Measurements from ENCODE around the gene DNAH9. TPM values are rescaled to one million over a fixed set of nuclear protein-coding genes. Genes with fewer than 3 reads are reported as not detected.

DNAH9 gene
- not detected for polyA plus RNA-seq (2012; ENCODE audit: missing spikeins)

GRCh38 chr17:11598274-11599221 lies at the start of gene DNAH9:
DNAH9 (plus strand) TSS chr17:11598470; CDS start chr17:11598499, 29 bp downstream.
- FAIRE-seq = no peak
- no peak for DNase-seq (ENCODE audit: insufficient read length)

GRCh38 chr17:11550431-11550830 lies 47.8 kb upstream of the DNAH9 start:
- FAIRE-seq = no peak

More at GRCh38 chr17:11598274-11599221, at the start of gene DNAH9:
- TF ChIP-seq POLR2A (IDR thresholded peaks at IDR 0.05; ENCODE audit: low read depth, low read length) (no peak), POLR2AphosphoS5 (IDR thresholded peaks at IDR 0.05; ENCODE audit: low read depth, low read length) (no peak), TAF1 (IDR thresholded peaks at IDR 0.05; ENCODE audit: borderline replicate concordance, low read depth, low read length) (no peak)

GRCh38 chr17:11551442-11551841 lies 46.8 kb upstream of the DNAH9 start:
- FAIRE-seq = no peak
- no peak for TF ChIP-seq POLR2AphosphoS5 (IDR thresholded peaks at IDR 0.05; ENCODE audit: low read depth, low read length)
- DNase-seq (ENCODE audit: insufficient read length) = no peak

More at GRCh38 chr17:11550431-11550830, 47.8 kb upstream of the DNAH9 start:
- no peak for DNase-seq (ENCODE audit: insufficient read length)
- TF ChIP-seq POLR2AphosphoS5 (IDR thresholded peaks at IDR 0.05; ENCODE audit: low read depth, low read length) (no peak), POLR2A (IDR thresholded peaks at IDR 0.05; ENCODE audit: low read depth, low read length) (no peak), TAF1 (IDR thresholded peaks at IDR 0.05; ENCODE audit: borderline replicate concordance, low read depth, low read length) (no peak)

GRCh38 chr17:11553135-11553534 lies 45.1 kb upstream of the DNAH9 start:
- FAIRE-seq (no peak), DNase-seq (ENCODE audit: insufficient read length) (no peak)
- no peak for TF ChIP-seq TAF1 (IDR thresholded peaks at IDR 0.05; ENCODE audit: borderline replicate concordance, low read depth, low read length)
- no peak for TF ChIP-seq POLR2AphosphoS5 (IDR thresholded peaks at IDR 0.05; ENCODE audit: low read depth, low read length)
- TF ChIP-seq POLR2A (IDR thresholded peaks at IDR 0.05; ENCODE audit: low read depth, low read length) = no peak

GRCh38 chr17:11554042-11554441 lies 44.2 kb upstream of the DNAH9 start:
- DNase-seq (ENCODE audit: insufficient read length) = no peak
- TF ChIP-seq POLR2AphosphoS5 (IDR thresholded peaks at IDR 0.05; ENCODE audit: low read depth, low read length) (no peak), TAF1 (IDR thresholded peaks at IDR 0.05; ENCODE audit: borderline replicate concordance, low read depth, low read length) (no peak), POLR2A (IDR thresholded peaks at IDR 0.05; ENCODE audit: low read depth, low read length) (no peak)
- FAIRE-seq = no peak

GRCh38 chr17:11554542-11554941 lies 43.7 kb upstream of the DNAH9 start:
- TF ChIP-seq POLR2AphosphoS5 (IDR thresholded peaks at IDR 0.05; ENCODE audit: low read depth, low read length) (no peak), POLR2A (IDR thresholded peaks at IDR 0.05; ENCODE audit: low read depth, low read length) (no peak), TAF1 (IDR thresholded peaks at IDR 0.05; ENCODE audit: borderline replicate concordance, low read depth, low read length) (no peak)
- DNase-seq (ENCODE audit: insufficient read length) (no peak), FAIRE-seq (no peak)

GRCh38 chr17:11555530-11555929 lies 42.7 kb upstream of the DNAH9 start:
- no peak for FAIRE-seq
- no peak for TF ChIP-seq TAF1 (IDR thresholded peaks at IDR 0.05; ENCODE audit: borderline replicate concordance, low read depth, low read length)
- no peak for TF ChIP-seq POLR2A (IDR thresholded peaks at IDR 0.05; ENCODE audit: low read depth, low read length)
- no peak for TF ChIP-seq POLR2AphosphoS5 (IDR thresholded peaks at IDR 0.05; ENCODE audit: low read depth, low read length)
- DNase-seq (ENCODE audit: insufficient read length) = no peak

- DNase-seq (ENCODE audit: insufficient read length) (no peak), FAIRE-seq (no peak)
- no peak for TF ChIP-seq TAF1 (IDR thresholded peaks at IDR 0.05; ENCODE audit: borderline replicate concordance, low read depth, low read length)
- no peak for TF ChIP-seq POLR2A (IDR thresholded peaks at IDR 0.05; ENCODE audit: low read depth, low read length)
- no peak for TF ChIP-seq POLR2AphosphoS5 (IDR thresholded peaks at IDR 0.05; ENCODE audit: low read depth, low read length)
Measured at GRCh38 chr17:11557727-11558452, 40.4 kb upstream of the DNAH9 start.

- FAIRE-seq (no peak), DNase-seq (ENCODE audit: insufficient read length) (no peak)
Measured at GRCh38 chr17:11558681-11559234, 39.5 kb upstream of the DNAH9 start.

GRCh38 chr17:11559601-11560000 lies 38.7 kb upstream of the DNAH9 start:
- no peak for DNase-seq (ENCODE audit: insufficient read length)
- TF ChIP-seq TAF1 (IDR thresholded peaks at IDR 0.05; ENCODE audit: borderline replicate concordance, low read depth, low read length) (no peak), POLR2A (IDR thresholded peaks at IDR 0.05; ENCODE audit: low read depth, low read length) (no peak), POLR2AphosphoS5 (IDR thresholded peaks at IDR 0.05; ENCODE audit: low read depth, low read length) (no peak)
- FAIRE-seq = no peak

More at GRCh38 chr17:11558681-11559234, 39.5 kb upstream of the DNAH9 start:
- TF ChIP-seq POLR2A (IDR thresholded peaks at IDR 0.05; ENCODE audit: low read depth, low read length) (no peak), POLR2AphosphoS5 (IDR thresholded peaks at IDR 0.05; ENCODE audit: low read depth, low read length) (no peak), TAF1 (IDR thresholded peaks at IDR 0.05; ENCODE audit: borderline replicate concordance, low read depth, low read length) (no peak)

GRCh38 chr17:11561281-11561680 lies 37.0 kb upstream of the DNAH9 start:
- TF ChIP-seq POLR2AphosphoS5 (IDR thresholded peaks at IDR 0.05; ENCODE audit: low read depth, low read length) (no peak), TAF1 (IDR thresholded peaks at IDR 0.05; ENCODE audit: borderline replicate concordance, low read depth, low read length) (no peak), POLR2A (IDR thresholded peaks at IDR 0.05; ENCODE audit: low read depth, low read length) (no peak)
- no peak for DNase-seq (ENCODE audit: insufficient read length)
- FAIRE-seq = no peak
